ENCODE results near the gene EML6.
A peak's percentile ranks its signal among the peaks of the same experiment; 100 is the strongest.
"Not testable (repeated sequence)": the region's sequence is repeated elsewhere in the genome, so short reads cannot be mapped to it uniquely, and the experiment has no call there.

The EML6 gene

GRCh38 chr2:54723131-54723995 is at the start of gene EML6:
Gene EML6 (plus strand): TSS chr2:54723662. CDS start chr2:54725062, 1,400 bp downstream.
- peak; percentile 97 for DNase-seq (ENCODE audit: low read depth)

DNA sequence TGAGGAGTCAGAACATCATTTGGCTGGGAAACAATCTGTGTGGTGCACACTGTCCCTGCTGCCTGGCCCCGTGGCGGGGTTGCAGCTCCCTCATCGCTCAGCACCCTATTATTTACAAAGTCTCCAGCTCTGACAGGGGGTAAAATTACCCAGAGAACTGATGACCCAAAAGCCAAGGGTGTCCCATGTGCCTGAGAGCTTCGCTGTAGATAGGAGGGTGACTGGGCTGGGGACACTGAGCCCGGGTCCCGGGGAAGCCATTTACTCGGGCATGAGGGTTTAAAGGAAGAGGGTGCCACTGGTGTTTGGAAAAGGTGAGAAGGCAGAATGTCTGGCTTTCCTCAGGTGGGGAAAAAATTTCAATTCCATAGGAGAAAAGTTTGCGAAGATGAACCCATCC is 48.2 kb upstream of the EML6 start:
- no peak for DNase-seq (ENCODE audit: low read depth)

DNA sequence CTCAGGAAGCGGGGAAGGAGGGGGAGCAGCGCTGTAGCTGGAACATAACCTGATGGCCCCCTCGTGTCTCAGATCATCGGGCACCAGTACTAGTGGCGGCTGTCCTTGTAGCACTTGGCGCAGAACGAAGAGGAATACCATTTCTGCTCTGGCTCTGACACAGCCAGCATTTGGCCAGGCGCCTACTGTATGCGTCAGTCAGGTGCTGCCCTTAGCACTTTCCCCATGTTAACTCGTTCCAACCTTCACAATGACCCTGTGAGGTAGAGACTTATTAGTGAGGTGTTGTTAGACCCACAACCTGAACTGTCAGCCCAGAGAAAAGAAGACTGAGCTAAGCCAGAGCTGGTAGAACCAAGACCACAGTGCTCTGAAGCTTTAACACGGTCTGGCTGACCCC is 47.7 kb upstream of the EML6 start:
- DNase-seq (ENCODE audit: low read depth), result no peak

GRCh38 chr2:54676656-54677055 is 46.8 kb upstream of the EML6 start:
- no peak for DNase-seq (ENCODE audit: low read depth)

DNA sequence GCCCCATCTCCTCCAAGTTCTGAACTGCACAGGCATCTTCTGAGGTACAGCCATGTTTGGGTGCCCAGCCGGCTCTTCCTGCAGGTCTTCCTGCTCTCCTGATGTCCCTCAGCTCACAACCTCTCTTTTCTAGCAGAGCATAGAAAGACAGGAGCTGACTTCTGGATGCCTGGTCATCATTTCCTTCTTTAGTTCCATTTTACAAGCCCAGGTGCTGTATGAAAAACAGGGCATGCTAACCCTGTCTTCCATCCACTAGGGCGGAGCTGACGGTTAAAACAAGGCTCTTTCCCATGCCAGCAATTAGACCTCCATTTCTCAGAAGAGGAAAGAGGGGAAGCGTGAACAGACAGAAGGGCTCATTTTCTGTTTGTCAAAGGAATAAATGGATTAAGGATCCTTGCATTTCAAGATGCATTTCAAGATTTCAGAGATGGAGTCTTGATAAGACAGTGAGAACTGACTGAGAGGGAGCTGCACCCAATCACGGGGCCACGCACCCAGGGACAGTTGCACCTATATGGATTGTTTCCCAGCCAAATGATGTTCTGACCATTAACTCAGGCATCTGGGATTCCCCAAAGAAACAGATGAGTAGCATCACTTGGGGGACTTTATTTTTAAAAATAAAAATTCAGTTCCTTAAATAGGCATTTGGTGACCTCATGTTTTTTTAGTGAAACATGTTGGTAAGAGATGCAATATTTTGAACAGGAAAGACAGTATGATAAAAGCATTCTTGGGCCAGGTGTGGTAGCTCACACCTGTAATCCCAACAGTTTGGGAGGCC is 45.8 kb upstream of the EML6 start:
- DNase-seq (ENCODE audit: low read depth), result no peak

DNA sequence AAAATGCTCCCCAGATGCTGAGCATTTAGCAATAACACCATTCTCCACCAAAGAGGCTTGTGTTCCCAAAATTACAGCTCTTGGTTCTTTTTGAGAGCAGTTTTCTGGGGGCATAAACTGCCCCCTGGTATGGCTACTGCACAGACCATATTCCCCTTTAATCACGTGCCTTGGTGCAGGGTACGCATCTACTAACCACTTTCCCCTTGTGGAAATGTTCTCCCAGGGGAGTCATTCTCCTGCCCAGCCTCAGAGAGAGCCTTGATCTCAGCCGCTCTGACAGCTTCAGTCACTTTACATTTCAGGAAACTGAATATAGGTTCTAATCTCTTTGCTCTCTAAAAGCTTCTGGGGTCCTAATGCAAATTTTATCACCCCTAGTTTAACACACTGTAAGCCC is 44.7 kb upstream of the EML6 start:
- no peak for DNase-seq (ENCODE audit: low read depth)

GRCh38 chr2:54680397-54681041 is 42.9 kb upstream of the EML6 start:
- no peak for DNase-seq (ENCODE audit: low read depth)

- no peak for DNase-seq (ENCODE audit: low read depth)
Measured at GRCh38 chr2:54681416-54681815, 42.0 kb upstream of the EML6 start.

- DNase-seq (ENCODE audit: low read depth), result no peak
Measured at GRCh38 chr2:54683596-54683995, 39.9 kb upstream of the EML6 start.

GRCh38 chr2:54685263-54685775 is 38.1 kb upstream of the EML6 start:
- DNase-seq (ENCODE audit: low read depth), result no peak

DNA sequence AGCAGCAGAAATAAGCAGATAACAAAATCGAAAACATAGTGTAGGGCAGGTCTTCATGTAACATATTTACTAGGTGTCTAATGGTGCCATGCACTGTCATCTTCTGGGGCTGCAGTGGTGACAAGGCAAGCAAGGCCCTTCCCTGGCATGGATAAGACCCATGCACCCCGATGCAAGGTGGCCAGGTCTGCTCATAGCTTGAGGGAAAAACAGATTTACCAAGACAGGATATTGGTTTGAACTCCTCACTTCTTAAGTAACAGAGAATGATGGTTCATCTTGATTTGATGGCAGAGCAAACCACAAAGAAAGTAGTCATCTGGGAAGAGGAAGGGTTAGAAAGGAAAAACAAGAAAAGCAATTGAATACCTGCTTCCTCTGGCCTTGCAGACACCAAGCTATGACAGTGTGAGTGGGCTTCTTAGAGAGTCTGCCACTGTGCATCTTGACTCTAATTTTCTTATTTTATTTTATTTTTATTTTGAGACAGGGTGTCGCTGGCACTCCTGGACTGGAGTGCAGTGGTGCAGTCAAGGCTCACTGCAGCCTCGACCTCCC is 35.8 kb upstream of the EML6 start:
- no peak for DNase-seq (ENCODE audit: low read depth)

- DNase-seq (ENCODE audit: low read depth), result no peak
Measured at GRCh38 chr2:54691445-54692135, 31.9 kb upstream of the EML6 start.

DNA sequence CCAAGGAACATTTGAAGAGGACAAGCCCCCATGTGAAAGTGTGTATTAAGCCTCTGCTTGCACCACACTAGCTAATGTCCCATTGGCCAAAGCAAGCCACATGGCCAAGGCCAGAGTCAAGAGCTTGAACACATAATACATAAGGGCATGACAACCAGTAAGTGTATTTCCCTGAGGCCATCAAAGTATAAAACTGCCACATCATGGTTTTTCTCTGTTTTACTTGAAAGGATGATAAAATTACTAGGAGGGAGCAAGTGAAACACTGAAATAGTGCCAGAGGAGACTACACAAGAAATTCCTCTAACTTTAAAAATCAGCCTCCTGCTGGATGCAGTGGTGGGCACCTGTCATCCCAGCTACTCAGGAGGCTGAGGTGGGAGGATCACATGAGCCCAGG is 30.9 kb upstream of the EML6 start:
- DNase-seq (ENCODE audit: low read depth), result no peak

DNA sequence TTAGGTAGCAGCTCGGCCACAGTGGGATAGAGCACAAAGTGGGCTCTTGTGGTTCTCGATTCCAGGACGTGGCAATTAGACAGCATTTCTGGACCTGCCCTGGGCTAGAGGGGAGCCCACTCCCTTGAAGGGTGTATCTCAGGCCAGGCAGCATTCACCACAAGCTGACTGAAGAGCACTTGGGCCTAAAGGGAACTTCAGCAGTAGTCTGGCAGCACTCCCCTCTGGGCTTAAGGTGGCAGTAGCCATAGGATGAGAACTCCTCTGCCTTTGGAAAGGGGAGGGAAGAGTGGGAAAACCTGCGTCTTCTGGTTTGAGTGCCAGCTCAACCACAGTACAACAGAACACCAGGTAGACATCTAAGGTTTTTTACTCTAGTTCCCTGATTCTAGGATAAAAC is 28.1 kb upstream of the EML6 start:
- no peak for DNase-seq (ENCODE audit: low read depth)

DNA sequence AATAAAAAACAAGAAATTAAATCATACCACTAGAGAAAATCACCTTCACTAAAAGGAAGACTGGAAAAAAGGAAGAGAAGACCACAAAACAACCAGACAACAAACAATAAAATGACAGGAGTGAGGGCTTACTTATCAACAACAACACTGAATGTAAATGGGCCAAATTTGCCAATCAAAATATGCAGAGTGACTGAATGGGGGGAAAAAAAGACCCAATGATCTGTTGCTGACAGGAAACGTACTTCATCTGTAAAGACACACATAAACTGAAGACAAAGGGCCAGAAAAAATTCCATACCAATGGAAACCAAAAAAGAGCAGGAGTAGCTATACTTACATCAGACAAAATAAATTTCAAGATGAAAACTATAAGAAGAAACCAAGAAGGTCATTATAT is 25.5 kb upstream of the EML6 start:
- DNase-seq (ENCODE audit: low read depth), result no peak

GRCh38 chr2:54698926-54699325 is 24.5 kb upstream of the EML6 start:
- not testable (repeated sequence) for DNase-seq (ENCODE audit: low read depth)

GRCh38 chr2:54699665-54700064 is 23.8 kb upstream of the EML6 start:
- DNase-seq (ENCODE audit: low read depth), result no peak

DNA sequence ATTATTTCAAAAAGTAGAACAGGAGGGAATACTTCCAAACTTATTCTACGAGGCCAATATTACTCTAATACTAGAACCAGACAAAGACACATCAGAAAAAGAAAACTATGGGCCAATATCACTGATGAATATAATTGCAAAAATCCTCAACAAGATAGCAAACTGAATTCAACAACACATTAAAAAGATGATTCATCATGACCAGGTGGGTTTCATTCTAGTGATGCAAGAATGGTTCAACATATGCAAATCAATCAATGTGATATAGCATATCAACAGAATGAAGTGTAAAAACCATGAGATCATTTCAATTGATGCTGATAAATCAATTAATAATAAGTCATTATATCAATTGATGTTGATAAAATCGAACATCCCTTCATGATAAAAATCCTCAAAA is 22.4 kb upstream of the EML6 start:
- no peak for DNase-seq (ENCODE audit: low read depth)

DNA sequence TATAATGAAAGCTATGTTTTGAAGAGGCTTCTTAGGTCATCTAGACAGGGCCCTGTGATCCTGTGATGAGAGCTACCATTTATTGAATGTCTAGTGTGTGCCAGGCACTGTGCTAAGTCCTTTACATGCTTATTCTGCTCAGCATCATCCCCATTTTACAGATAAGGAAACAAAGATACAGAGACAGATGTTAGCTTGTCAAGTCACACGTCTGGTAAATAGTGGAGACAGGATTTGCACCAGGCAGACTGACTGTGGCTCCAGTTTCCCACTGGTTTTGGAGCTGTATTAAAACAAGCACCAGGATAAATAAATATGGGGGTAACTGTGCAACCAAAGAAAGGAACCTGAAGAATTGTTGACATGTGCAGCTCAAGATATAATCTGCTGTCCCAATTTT is 19.2 kb upstream of the EML6 start:
- DNase-seq (ENCODE audit: low read depth), result no peak

DNA sequence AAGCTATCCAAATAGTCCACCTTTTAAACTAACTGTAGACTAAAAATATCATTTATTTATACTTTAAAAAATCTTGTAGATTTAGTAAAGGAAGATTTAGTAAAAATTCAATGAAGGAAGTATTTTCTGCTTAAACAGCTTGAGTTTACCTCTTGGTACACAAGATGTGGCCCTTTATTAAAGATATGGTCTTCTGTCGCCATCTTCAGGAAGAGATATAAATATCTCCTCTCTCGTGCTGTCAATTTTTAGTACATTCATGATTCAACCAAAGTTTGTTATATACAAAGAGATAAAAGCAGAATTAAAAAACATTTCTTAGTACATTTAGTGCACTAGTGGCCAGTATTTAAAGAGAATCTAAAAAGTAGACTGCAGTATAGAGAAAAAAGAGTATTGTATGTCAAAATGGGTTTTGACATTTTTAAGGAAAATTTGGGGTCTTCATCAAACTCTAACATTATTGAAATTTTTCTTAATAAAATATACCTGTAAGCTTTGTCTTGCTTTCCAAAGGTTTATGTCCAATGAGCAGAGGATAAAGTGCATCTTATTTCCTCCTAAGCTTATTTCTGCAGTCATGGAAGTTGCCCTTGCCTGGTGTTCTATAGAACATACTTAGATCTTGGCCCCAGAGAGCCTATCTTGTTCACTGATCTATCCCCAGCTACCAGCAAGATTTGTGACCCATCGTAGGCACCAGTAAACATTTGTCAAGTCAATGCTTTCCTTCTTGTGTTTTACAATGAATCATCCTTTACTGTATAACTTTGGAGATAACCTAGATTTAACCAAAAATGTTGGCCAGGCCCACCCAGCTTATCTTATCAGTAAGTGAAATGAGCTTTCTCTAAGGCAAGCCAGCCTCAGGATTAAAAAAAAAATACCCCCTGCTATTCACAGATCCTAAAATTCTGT is 18.5 kb upstream of the EML6 start:
- DNase-seq (ENCODE audit: low read depth), result no peak

DNA sequence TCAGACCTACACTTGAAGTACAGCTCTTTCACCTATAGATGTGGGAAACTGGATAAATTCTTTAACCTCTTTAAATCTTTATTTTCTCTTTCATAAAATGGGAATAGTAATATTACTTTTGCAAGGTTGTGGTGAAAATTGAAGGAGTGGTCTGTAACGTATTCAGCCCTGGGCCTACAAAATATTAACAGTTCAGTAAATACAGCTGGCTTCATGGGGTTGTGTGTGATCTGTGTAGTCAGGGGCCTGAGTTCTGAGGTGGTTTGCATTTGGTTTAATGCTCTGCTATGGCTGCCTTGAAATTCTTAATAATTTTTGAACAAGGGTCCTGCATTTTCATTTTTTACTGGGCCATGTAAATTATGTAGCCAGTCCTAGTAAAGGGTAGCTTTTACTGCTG is 16.8 kb upstream of the EML6 start:
- DNase-seq (ENCODE audit: low read depth), result no peak

Data from activated T-helper 9 cell treated with anti-CD3 and anti-CD28 coated beads, Interleukin-2, amount 50 U/mL, for 16 hours (primary cell).